Measurements from ENCODE around the gene OR51B4. TPM values are rescaled to one million over a fixed set of nuclear protein-coding genes. Genes with fewer than 3 reads are reported as not detected.

OR51B4 gene
- total and polyA plus RNA-seq, 9 of the 15 experiments (the other 6 are each of a cell fraction or from before 2014, with no cell fraction given), result 17.1 to 64.6 (median 39.9) TPM

DNA sequence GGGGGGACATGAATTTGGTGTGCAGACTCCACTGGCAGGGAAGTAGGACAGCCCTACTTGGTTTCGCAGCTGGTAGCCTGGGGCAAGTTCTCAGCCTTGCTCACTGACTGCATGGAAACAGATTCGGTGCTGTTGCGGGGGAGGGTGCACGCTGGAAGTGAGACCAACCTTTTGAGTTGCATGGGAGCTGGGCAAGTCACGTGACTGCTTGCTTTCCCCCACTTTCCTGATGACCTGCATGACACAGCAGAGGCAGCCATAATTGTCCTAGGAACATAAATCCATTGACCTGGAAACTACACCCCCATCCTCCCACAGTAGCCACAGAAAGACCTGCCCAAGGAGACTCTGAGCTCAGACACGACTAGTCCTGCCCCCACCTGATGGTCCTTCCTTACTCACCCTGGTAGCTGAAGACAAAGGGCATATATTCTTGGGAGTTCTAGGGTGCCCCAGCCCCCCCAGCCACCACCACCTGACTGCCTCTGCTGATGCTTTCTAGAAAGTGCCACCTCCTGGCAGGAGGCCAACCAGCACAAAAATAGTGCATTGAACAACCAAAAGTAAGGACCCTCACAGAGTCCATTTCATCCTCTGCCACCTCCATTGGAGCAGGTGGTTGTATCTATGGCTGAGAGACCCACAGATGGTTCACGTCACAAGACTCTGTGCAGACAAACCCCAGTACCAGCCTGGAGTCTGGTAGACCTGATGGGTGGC is 43.0 kb downstream of the OR51B4 start (continued):
- TF ChIP-seq, protein P1, sequence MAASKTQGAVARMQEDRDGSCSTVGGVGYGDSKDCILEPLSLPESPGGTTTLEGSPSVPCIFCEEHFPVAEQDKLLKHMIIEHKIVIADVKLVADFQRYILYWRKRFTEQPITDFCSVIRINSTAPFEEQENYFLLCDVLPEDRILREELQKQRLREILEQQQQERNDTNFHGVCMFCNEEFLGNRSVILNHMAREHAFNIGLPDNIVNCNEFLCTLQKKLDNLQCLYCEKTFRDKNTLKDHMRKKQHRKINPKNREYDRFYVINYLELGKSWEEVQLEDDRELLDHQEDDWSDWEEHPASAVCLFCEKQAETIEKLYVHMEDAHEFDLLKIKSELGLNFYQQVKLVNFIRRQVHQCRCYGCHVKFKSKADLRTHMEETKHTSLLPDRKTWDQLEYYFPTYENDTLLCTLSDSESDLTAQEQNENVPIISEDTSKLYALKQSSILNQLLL (CRISPR knock-in tag; IDR thresholded peaks at IDR 0.05; ENCODE audit: borderline replicate concordance), result no peak
- TF ChIP-seq ZC3H11A (IDR thresholded peaks at IDR 0.05; ENCODE audit: low read depth, low read length) (no peak), CTBP1 (IDR thresholded peaks at IDR 0.05; ENCODE audit: borderline replicate concordance) (peak; percentile 17; the same call in 1 of the 2 replicates), JUND (IDR thresholded peaks at IDR 0.05; ENCODE audit: borderline replicate concordance, low read depth, low read length) (peak; percentile 61; the same call in 1 of the 2 replicates), JUND (tag; IDR thresholded peaks at IDR 0.05; ENCODE audit: borderline replicate concordance, low read depth, low read length) (no peak), PURB (CRISPR knock-in tag; IDR thresholded peaks at IDR 0.05; ENCODE audit: low read depth) (no peak), SREBF1 (IDR thresholded peaks at IDR 0.05; ENCODE audit: borderline replicate concordance, low read depth, low read length) (no peak), RAD51 (IDR thresholded peaks at IDR 0.05; ENCODE audit: borderline replicate concordance, low read depth) (peak; percentile 98), SLC30A9 (CRISPR knock-in tag; IDR thresholded peaks at IDR 0.05) (no peak), NR2C1 (IDR thresholded peaks at IDR 0.05) (peak; percentile 76), NR2C1 (tag; IDR thresholded peaks at IDR 0.05) (peak; percentile 92), MED1 (CRISPR knock-in tag; IDR thresholded peaks at IDR 0.05; ENCODE audit: borderline replicate concordance) (no peak), HNRNPL (IDR thresholded peaks at IDR 0.05; ENCODE audit: low read depth, low read length) (no peak), GATA2 (CRISPR knock-in tag; IDR thresholded peaks at IDR 0.05) (no peak), CREM (IDR thresholded peaks at IDR 0.05; ENCODE audit: low read depth) (peak; percentile 50; the same call in 1 of the 2 replicates), FOXK2 (conservative IDR thresholded peaks at IDR 0.05 in 1 of 2, IDR thresholded peaks at IDR 0.05 in 1 of 2; ENCODE audit: low read depth in 2 of 2) (peak in 1 of 2 experiments; percentile 53; a peak in 1 of 4 replicates), ZEB2 (IDR thresholded peaks at IDR 0.05) (peak; percentile 30; the same call in 1 of the 2 replicates), ZNF445 (CRISPR knock-in tag; IDR thresholded peaks at IDR 0.05; ENCODE audit: low read depth) (no peak), KLF16 (IDR thresholded peaks at IDR 0.05) (0 out of 2 replicates have a peak, but pooled peaks have one; percentile 43), ARID1B (IDR thresholded peaks at IDR 0.05) (peak; percentile 58; the same call in 1 of the 2 replicates), PCBP2 (IDR thresholded peaks at IDR 0.05; ENCODE audit: low read depth, low read length, poor library complexity, severe bottlenecking) (no peak), FOXP1 (CRISPR knock-in tag; IDR thresholded peaks at IDR 0.05) (no peak), ATF1 (CRISPR knock-in tag; IDR thresholded peaks at IDR 0.05) (no peak), ATF1 (tag; IDR thresholded peaks at IDR 0.05) (peak; percentile 35), THRAP3 (IDR thresholded peaks at IDR 0.05; ENCODE audit: borderline replicate concordance) (no peak), NFIC (IDR thresholded peaks at IDR 0.05) (peak; percentile 94)
- TF ChIP-seq, protein P2, sequence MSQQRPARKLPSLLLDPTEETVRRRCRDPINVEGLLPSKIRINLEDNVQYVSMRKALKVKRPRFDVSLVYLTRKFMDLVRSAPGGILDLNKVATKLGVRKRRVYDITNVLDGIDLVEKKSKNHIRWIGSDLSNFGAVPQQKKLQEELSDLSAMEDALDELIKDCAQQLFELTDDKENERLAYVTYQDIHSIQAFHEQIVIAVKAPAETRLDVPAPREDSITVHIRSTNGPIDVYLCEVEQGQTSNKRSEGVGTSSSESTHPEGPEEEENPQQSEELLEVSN (IDR thresholded peaks at IDR 0.05; ENCODE audit: borderline replicate concordance in 1 of 2, extremely low read depth in 1 of 2, insufficient read depth in 1 of 2, insufficient read length in 1 of 2, low read depth in 1 of 2, low read length in 1 of 2, poor library complexity in 1 of 2, severe bottlenecking in 1 of 2), result peak; percentile 84 to 88
- TF ChIP-seq, protein P3, sequence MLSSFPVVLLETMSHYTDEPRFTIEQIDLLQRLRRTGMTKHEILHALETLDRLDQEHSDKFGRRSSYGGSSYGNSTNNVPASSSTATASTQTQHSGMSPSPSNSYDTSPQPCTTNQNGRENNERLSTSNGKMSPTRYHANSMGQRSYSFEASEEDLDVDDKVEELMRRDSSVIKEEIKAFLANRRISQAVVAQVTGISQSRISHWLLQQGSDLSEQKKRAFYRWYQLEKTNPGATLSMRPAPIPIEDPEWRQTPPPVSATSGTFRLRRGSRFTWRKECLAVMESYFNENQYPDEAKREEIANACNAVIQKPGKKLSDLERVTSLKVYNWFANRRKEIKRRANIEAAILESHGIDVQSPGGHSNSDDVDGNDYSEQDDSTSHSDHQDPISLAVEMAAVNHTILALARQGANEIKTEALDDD (IDR thresholded peaks at IDR 0.05), result peak; percentile 84
